ENCODE data around the gene GH1. TPM values are rescaled to one million over a fixed set of nuclear protein-coding genes. Genes with fewer than 3 reads are reported as not detected.

Gene GH1
- total and polyA plus RNA-seq, 9 donors, result not detected

- no peak for DNase-seq
- intact Hi-C loops (cut with DNase I), result no loop called here
- H3K27ac ChIP-seq, result no peak overlapping the region
These were observed 27.3 kb upstream of the GH1 start for GRCh38 chr17:63945784-63946439.

GRCh38 chr17:63944736-63945499 lies 26.3 kb upstream of the GH1 start:
- Histone ChIP-seq H3K27ac (no peak overlapping the region), H3K36me3 (no peaks in the 10 kb centered on the region), H3K27me3 (no peaks in the 10 kb centered on the region), H3K4me1 (ENCODE audit: insufficient read depth) (peaks cover 4% of the 10 kb centered on the region), H3K4me3 (no peak overlapping the region), H3K9me3 (no peaks in the 10 kb centered on the region)
- TF ChIP-seq EP300 (IDR thresholded peaks at IDR 0.05) (no peak), POLR2A (IDR thresholded peaks at IDR 0.05) (no peak), CTCF (IDR thresholded peaks at IDR 0.05) (no peak)
- 79 to 82% (median 80%) methylated on average over 22 to 24 of the region's 24 CpGs for WGBS, 3 donors
- intact Hi-C loops (cut with DNase I), result no loop called here
- no peak for DNase-seq

More at GRCh38 chr17:63945784-63946439, 27.3 kb upstream of the GH1 start:
- Histone ChIP-seq H3K36me3 (no peaks in the 10 kb centered on the region), H3K27me3 (no peaks in the 10 kb centered on the region), H3K4me1 (ENCODE audit: insufficient read depth) (peaks cover 7% of the 10 kb centered on the region), H3K4me3 (no peak overlapping the region), H3K9me3 (no peaks in the 10 kb centered on the region)
- 63 to 83% (median 74%) methylated on average over 6 of the region's 6 CpGs for WGBS, 3 donors
- TF ChIP-seq POLR2A (IDR thresholded peaks at IDR 0.05), result no peak

- WGBS, 3 donors, result 81 to 93% (median 85%) methylated on average over 9 of the region's 9 CpGs
These were observed 25.1 kb upstream of the GH1 start for GRCh38 chr17:63943745-63944144.

GRCh38 chr17:63942309-63942985 lies 23.8 kb upstream of the GH1 start:
- H3K27ac ChIP-seq, result no peak overlapping the region
- TF ChIP-seq EP300 (IDR thresholded peaks at IDR 0.05) (no peak), POLR2A (IDR thresholded peaks at IDR 0.05) (no peak), CTCF (IDR thresholded peaks at IDR 0.05) (no peak)
- whole genome bisulfite sequencing, 3 donors, result 94 to 95% (median 94%) methylated on average over 21 of the region's 21 CpGs
- no peak for DNase-seq
- H3K4me1 ChIP-seq (ENCODE audit: insufficient read depth), result no peaks in the 10 kb centered on the region
- no peak overlapping the region for H3K4me3 ChIP-seq
- intact Hi-C loops (cut with DNase I), result no loop called here
- H3K9me3 ChIP-seq, result no peaks in the 10 kb centered on the region
- no peaks in the 10 kb centered on the region for H3K36me3 ChIP-seq
- no peaks in the 10 kb centered on the region for H3K27me3 ChIP-seq

More at GRCh38 chr17:63943745-63944144, 25.1 kb upstream of the GH1 start:
- intact Hi-C loops (cut with DNase I), result no loop called here
- no peak overlapping the region for H3K27ac ChIP-seq
- H3K36me3 ChIP-seq, result no peaks in the 10 kb centered on the region
- H3K4me3 ChIP-seq, result no peak overlapping the region
- no peaks in the 10 kb centered on the region for H3K9me3 ChIP-seq
- no peak for DNase-seq
- H3K4me1 ChIP-seq (ENCODE audit: insufficient read depth), result no peaks in the 10 kb centered on the region
- H3K27me3 ChIP-seq, result no peaks in the 10 kb centered on the region
- TF ChIP-seq CTCF (IDR thresholded peaks at IDR 0.05) (no peak), EP300 (IDR thresholded peaks at IDR 0.05) (no peak), POLR2A (IDR thresholded peaks at IDR 0.05) (no peak)

Measured in ovary (tissue), 9 donors.